CD14-positive monocyte (primary cell): Measurements from ENCODE around the gene OAF. TPM values are rescaled to one million over a fixed set of nuclear protein-coding genes. Genes with fewer than 3 reads are reported as not detected.

Source experiments
- DNase-seq, 3 donors: peaks; one replicate each; pipeline ENCODE4 v3.0.0-alpha.2; 2011 to 2022
- H2AFZ ChIP-seq: 2 replicates; pipeline ENCODE4 v1.6.0; 2012; ENCODE audit warnings: mild to moderate bottlenecking, low read depth, low read length, inconsistent platforms; ENCODE audit not compliant: insufficient read depth, poor library complexity, severe bottlenecking
- H3K27ac ChIP-seq, 2 donors: 1 replicate in 1 of 2; 2 replicates in 1 of 2; pipeline ENCODE4 v1.5.1; 2012 to 2013; ENCODE audit warnings: low read length in 2 of 2, control low read depth in 1 of 2, inconsistent platforms in 1 of 2, low read depth in 1 of 2, mild to moderate bottlenecking in 1 of 2
- H3K27me3 ChIP-seq, 2 donors: one replicate each; pipeline versions ENCODE4 v1.6.0 to v1.6.1; 2011 to 2013; ENCODE audit warnings: low read length in 2 of 2; ENCODE audit not compliant: control insufficient read depth in 2 of 2, insufficient read depth in 2 of 2
- H3K36me3 ChIP-seq, 2 donors: replicated peaks in 1 of 2; 1 replicate in 1 of 2; 2 replicates in 1 of 2; pipeline versions ENCODE4 v1.5.1 to v1.6.1; 2012 to 2013; ENCODE audit warnings: low read length in 2 of 2, control low read depth in 1 of 2, inconsistent platforms in 1 of 2, mild to moderate bottlenecking in 1 of 2; ENCODE audit not compliant: insufficient read depth in 2 of 2, control insufficient read depth in 1 of 2
- H3K4me1 ChIP-seq, 2 donors: 1 replicate in 1 of 2; 2 replicates in 1 of 2; pipeline versions ENCODE4 v1.5.1 to v1.6.1; 2012 to 2013; ENCODE audit warnings: low read length in 2 of 2, control low read depth in 1 of 2, inconsistent platforms in 1 of 2, mild to moderate bottlenecking in 1 of 2, moderate library complexity in 1 of 2; ENCODE audit not compliant: insufficient read depth in 2 of 2, control insufficient read depth in 1 of 2
- H3K4me2 ChIP-seq: replicated peaks from 2 replicates; pipeline ENCODE3; 2012; ENCODE audit warnings: low read length, moderate library complexity, mild to moderate bottlenecking; ENCODE audit not compliant: poor library complexity, severe bottlenecking; ENCODE audit errors: extremely low read depth
- H3K4me3 ChIP-seq, 3 experiments: fragments of 200-600 bp in 1 of 3; sonication (generic) in 1 of 3; replicated peaks in 1 of 3; 1 replicate in 2 of 3; 2 replicates in 1 of 3; pipeline ENCODE4 v1.5.1; 2011 to 2013; ENCODE audit warnings: low read length in 3 of 3, mild to moderate bottlenecking in 3 of 3, control low read depth in 2 of 3, low read depth in 2 of 3, inconsistent platforms in 1 of 3, moderate library complexity in 1 of 3
- H3K79me2 ChIP-seq: 2 replicates; pipeline ENCODE4 v1.6.0; 2012; ENCODE audit warnings: mild to moderate bottlenecking, control low read depth, inconsistent platforms, low read length, moderate library complexity; ENCODE audit not compliant: insufficient read depth
- H3K9ac ChIP-seq: 2 replicates; pipeline ENCODE4 v1.6.0; 2017; ENCODE audit warnings: low read length, mild to moderate bottlenecking; ENCODE audit not compliant: insufficient read depth, poor library complexity, severe bottlenecking
- H3K9me3 ChIP-seq, 2 donors: replicated peaks in 1 of 2; 1 replicate in 1 of 2; 2 replicates in 1 of 2; pipeline versions ENCODE4 v1.5.1 to v1.6.1; 2012 to 2013; ENCODE audit warnings: low read length in 2 of 2, control low read depth in 1 of 2; ENCODE audit not compliant: control insufficient read depth in 1 of 2, insufficient read depth in 1 of 2
- H4K20me1 ChIP-seq: 2 replicates; pipeline ENCODE4 v1.6.0; 2012; ENCODE audit warnings: mild to moderate bottlenecking, low read length, control low read depth, moderate library complexity; ENCODE audit not compliant: insufficient read depth
- H3K27ac Mint-ChIP-seq, 7 donors: one replicate each; pipeline ENCODE4 v1.8.0; 2020; ENCODE audit warnings: mild to moderate bottlenecking in 7 of 7, mixed read lengths in 7 of 7, moderate library complexity in 6 of 7, inconsistent platforms in 2 of 7
- H3K27me3 Mint-ChIP-seq, 3 donors: one replicate each; pipeline ENCODE4 v1.8.0; 2021 to 2022; ENCODE audit warnings: low read depth in 3 of 3, mild to moderate bottlenecking in 3 of 3, mixed read lengths in 3 of 3, moderate library complexity in 3 of 3, inconsistent platforms in 1 of 3
- H3K36me3 Mint-ChIP-seq, 2 donors: one replicate each; pipeline ENCODE4 v1.8.0; 2020; ENCODE audit warnings: mixed read lengths in 2 of 2, inconsistent platforms in 1 of 2, mild to moderate bottlenecking in 1 of 2
- H3K4me1 Mint-ChIP-seq: one replicate; pipeline ENCODE4 v1.8.0; 2020; ENCODE audit warnings: mild to moderate bottlenecking, mixed read lengths
- H3K4me3 Mint-ChIP-seq, 2 donors: one replicate each; pipeline ENCODE4 v1.8.0; 2020; ENCODE audit warnings: mild to moderate bottlenecking in 2 of 2, mixed read lengths in 2 of 2, moderate library complexity in 1 of 2
- H3K9me3 Mint-ChIP-seq, 7 donors: one replicate each; pipeline ENCODE4 v1.8.0; 2020 to 2022; ENCODE audit warnings: mixed read lengths in 7 of 7, mild to moderate bottlenecking in 6 of 7, moderate library complexity in 6 of 7, inconsistent platforms in 2 of 7
- CTCF ChIP-seq: fragments of 200-600 bp; IDR thresholded peaks from one replicate; pipeline ENCODE4 v1.8.0; 2022; ENCODE audit warnings: antibody characterized with exemption, mild to moderate bottlenecking
- WGBS: methylation state at CpG from one replicate; pipeline ENCODE4 v1.1.5; 2013; ENCODE audit warnings: missing lambda C conversion rate; ENCODE audit not compliant: insufficient coverage; 5-methylcytosine and 5-hydroxymethylcytosine counted together
- intact Hi-C, 2 donors: fragments of 100-400 bp; cut with micrococcal nuclease; formaldehyde crosslinking; loops; one replicate each; pipeline versions ENCODE4 v1.15.0 to v1.15.1; 2023
- polyA plus RNA-seq, 3 donors: library from polyadenylated mRNA; depleted of rRNA in 1 of 3; unstranded in 2 of 3; stranded (reverse) in 1 of 3; fragments of 300-500 nt in 2 of 3; fragments of >200 nt in 1 of 3; fragmentation: Illumina TruSeq in 2 of 3; gene quantifications; 1 replicate in 2 of 3; 2 replicates in 1 of 3; pipeline ENCODE4 v1.2.3, GENCODE V29; 2012 to 2021

The OAF gene
- polyA plus RNA-seq, 3 donors, result 31.5 to 57.2 (median 49.2) TPM

GRCh38 chr11:120198787-120199469 lies 11.9 kb upstream of the OAF start:
- H3K4me1 Mint-ChIP-seq, result peaks cover 3% of the 10 kb centered on the region
- H3K4me3 ChIP-seq, result no peak overlapping the region
- TF ChIP-seq CTCF, result no peak
- peaks cover 8 to 32% (median 18%) of the 10 kb centered on the region in 3 donors for H3K27me3 Mint-ChIP-seq
- no peak overlapping the region for H3K9ac ChIP-seq
- H3K27ac ChIP-seq, result no peak overlapping the region
- peak overlapping the region in 2 of 7 donors; percentile 30 to 50 for H3K27ac Mint-ChIP-seq
- peak overlapping the region in 1 of 2 donors; percentile 4 for H3K4me3 Mint-ChIP-seq
- no peaks in the 10 kb centered on the region for H3K27me3 ChIP-seq
- H3K36me3 Mint-ChIP-seq, result no peaks in the 10 kb centered on the region
- H3K79me2 ChIP-seq, result no peaks in the 10 kb centered on the region
- H2AFZ ChIP-seq, result no peak overlapping the region
- no peaks in the 10 kb centered on the region for H3K9me3 ChIP-seq
- intact Hi-C loops, result no loop called here
- DNase-seq, result no peak
- no peaks in the 10 kb centered on the region for H3K9me3 Mint-ChIP-seq
- WGBS, result 78% methylated on average over 7 of the region's 9 CpGs
- H4K20me1 ChIP-seq, result no peaks in the 10 kb centered on the region
- H3K4me1 ChIP-seq, result no peaks in the 10 kb centered on the region
- H3K4me2 ChIP-seq, result no peak overlapping the region
- H3K36me3 ChIP-seq, result no peaks in the 10 kb centered on the region

GRCh38 chr11:120199613-120200012 lies 11.2 kb upstream of the OAF start:
- Histone ChIP-seq H3K79me2 (no peaks in the 10 kb centered on the region), H4K20me1 (no peaks in the 10 kb centered on the region), H3K4me3 (no peak overlapping the region), H3K4me1 (no peaks in the 10 kb centered on the region), H3K9ac (no peak overlapping the region), H3K27ac (no peak overlapping the region), H3K36me3 (no peaks in the 10 kb centered on the region), H3K4me2 (no peak overlapping the region), H2AFZ (no peak overlapping the region), H3K9me3 (no peaks in the 10 kb centered on the region), H3K27me3 (no peaks in the 10 kb centered on the region)
- H3K27me3 Mint-ChIP-seq, result peaks cover 8 to 28% (median 16%) of the 10 kb centered on the region in 3 donors
- H3K27ac Mint-ChIP-seq, result peak overlapping the region in 1 of 7 donors; percentile 32
- 100% methylated on average over 3 of the region's 9 CpGs for WGBS
- intact Hi-C loops, result no loop called here
- no peak overlapping the region for H3K4me3 Mint-ChIP-seq
- no peak for TF ChIP-seq CTCF
- H3K4me1 Mint-ChIP-seq, result peaks cover 3% of the 10 kb centered on the region
- no peak for DNase-seq
- no peaks in the 10 kb centered on the region for H3K36me3 Mint-ChIP-seq
- H3K9me3 Mint-ChIP-seq, result no peaks in the 10 kb centered on the region
